ENCODE measurements around the gene DAGLA.

DAGLA gene

GRCh38 chr11:61777234-61778090 is 97.3 kb downstream of the DAGLA start:
- peak overlapping the region; percentile 57 for H3K4me3 ChIP-seq
- TF ChIP-seq CTCF (IDR thresholded peaks at IDR 0.05): no peak
- no peak for DNase-seq (ENCODE audit: low spot score)
- no peak overlapping the region for H3K27ac ChIP-seq

- TF ChIP-seq CTCF (IDR thresholded peaks at IDR 0.05): no peak
- DNase-seq (ENCODE audit: low spot score): no peak
- H3K4me3 ChIP-seq: no peak overlapping the region
- H3K27ac ChIP-seq: no peak overlapping the region
These were observed 98.2 kb downstream of the DAGLA start for GRCh38 chr11:61778357-61778886.

GRCh38 chr11:61778920-61779650 is 98.9 kb downstream of the DAGLA start:
- no peak for TF ChIP-seq CTCF (IDR thresholded peaks at IDR 0.05)
- no peak overlapping the region for H3K27ac ChIP-seq
- no peak for DNase-seq (ENCODE audit: low spot score)
- no peak overlapping the region for H3K4me3 ChIP-seq

GRCh38 chr11:61779666-61780525 is 99.7 kb downstream of the DAGLA start:
- no peak for TF ChIP-seq CTCF (IDR thresholded peaks at IDR 0.05)
- no peak for DNase-seq (ENCODE audit: low spot score)
- Histone ChIP-seq H3K27ac (no peak overlapping the region), H3K4me3 (no peak overlapping the region)

GRCh38 chr11:61780581-61781162 is 100.5 kb downstream of the DAGLA start:
- Histone ChIP-seq H3K27ac (no peak overlapping the region), H3K4me3 (no peak overlapping the region)
- no peak for TF ChIP-seq CTCF (IDR thresholded peaks at IDR 0.05)
- DNase-seq (ENCODE audit: low spot score): no peak

- no peak overlapping the region for H3K4me3 ChIP-seq
- DNase-seq (ENCODE audit: low spot score): no peak
- no peak for TF ChIP-seq CTCF (IDR thresholded peaks at IDR 0.05)
- H3K27ac ChIP-seq: no peak overlapping the region
These were observed 101.4 kb downstream of the DAGLA start for GRCh38 chr11:61781585-61781984.
